Gastroesophageal sphincter (tissue), 4 donors: Measurements from ENCODE around the gene GPR142. TPM values are rescaled to one million over a fixed set of nuclear protein-coding genes. Genes with fewer than 3 reads are reported as not detected.

ENCODE experiments used
- ATAC-seq: fragments of 150-250 bp; one replicate; pipeline ENCODE4 v1.9.1; 2016; ENCODE audit warnings: mild to moderate bottlenecking, moderate library complexity
- H3K27ac ChIP-seq, 4 donors: fragments of 200-600 bp; sonication (generic) in 3 of 4; 1 replicate in 3 of 4; 2 replicates in 1 of 4; pipeline ENCODE4 v1.5.1; 2016 to 2019
- H3K27me3 ChIP-seq: fragments of 200-600 bp; sonication (generic); one replicate; pipeline ENCODE4 v1.5.1; 2019
- H3K36me3 ChIP-seq, 2 donors: fragments of 200-600 bp; sonication (generic); one replicate each; pipeline ENCODE4 v1.5.1; 2019; ENCODE audit warnings: control low read depth in 1 of 2
- H3K4me1 ChIP-seq, 3 donors: fragments of 200-600 bp; sonication (generic); 1 replicate in 2 of 3; 2 replicates in 1 of 3; pipeline ENCODE4 v1.5.1; 2016 to 2019; ENCODE audit warnings: control low read depth in 2 of 3
- H3K4me3 ChIP-seq, 2 donors: fragments of 200-600 bp; sonication (generic); one replicate each; pipeline ENCODE4 v1.5.1; 2019; ENCODE audit warnings: mild to moderate bottlenecking in 1 of 2, moderate library complexity in 1 of 2
- H3K9me3 ChIP-seq, 3 donors: fragments of 200-600 bp; sonication (generic); one replicate each; pipeline ENCODE4 v1.5.1; 2017 to 2019; ENCODE audit warnings: control low read depth in 2 of 3
- EP300 ChIP-seq: sonication (generic); formaldehyde crosslinking; IDR thresholded peaks from one replicate; pipeline ENCODE4 v1.6.1; 2017; ENCODE audit warnings: antibody characterized with exemption, mild to moderate bottlenecking
- POLR2A ChIP-seq, 2 donors: fragments of 450-650 bp; IDR thresholded peaks; one replicate each; pipeline ENCODE4 v1.6.1; 2017; ENCODE audit warnings: antibody characterized with exemption in 2 of 2, mild to moderate bottlenecking in 2 of 2, moderate library complexity in 1 of 2
- POLR2AphosphoS5 ChIP-seq: sonication (generic); formaldehyde crosslinking; IDR thresholded peaks from one replicate; pipeline ENCODE4 v1.6.1; 2017; ENCODE audit warnings: antibody characterized with exemption
- WGBS, 2 donors: methylation state at CpG; one replicate each; pipeline ENCODE4 v1.1.5; 2018; ENCODE audit warnings: low coverage in 1 of 2; 5-methylcytosine and 5-hydroxymethylcytosine counted together
- total RNA-seq, 4 donors: library from RNA; depleted of rRNA; stranded (reverse); fragments of >200 nt; gene quantifications; one replicate each; pipeline ENCODE4 v1.1.0, GENCODE V29; 2016
- TF ChIP-seq, protein P1 (sequence below), 4 experiments: fragments of 200-600 bp in 2 of 4; fragments of 450-650 bp in 2 of 4; sonication (generic) in 1 of 4; IDR thresholded peaks; one replicate each; pipeline ENCODE4 v1.5.1; 2017 to 2019; ENCODE audit warnings: antibody characterized with exemption in 4 of 4, mild to moderate bottlenecking in 2 of 4, moderate library complexity in 2 of 4

Gene GPR142
- total RNA-seq, 4 donors from 2014 or later, result 1.1 TPM; not detected in 3

DNA sequence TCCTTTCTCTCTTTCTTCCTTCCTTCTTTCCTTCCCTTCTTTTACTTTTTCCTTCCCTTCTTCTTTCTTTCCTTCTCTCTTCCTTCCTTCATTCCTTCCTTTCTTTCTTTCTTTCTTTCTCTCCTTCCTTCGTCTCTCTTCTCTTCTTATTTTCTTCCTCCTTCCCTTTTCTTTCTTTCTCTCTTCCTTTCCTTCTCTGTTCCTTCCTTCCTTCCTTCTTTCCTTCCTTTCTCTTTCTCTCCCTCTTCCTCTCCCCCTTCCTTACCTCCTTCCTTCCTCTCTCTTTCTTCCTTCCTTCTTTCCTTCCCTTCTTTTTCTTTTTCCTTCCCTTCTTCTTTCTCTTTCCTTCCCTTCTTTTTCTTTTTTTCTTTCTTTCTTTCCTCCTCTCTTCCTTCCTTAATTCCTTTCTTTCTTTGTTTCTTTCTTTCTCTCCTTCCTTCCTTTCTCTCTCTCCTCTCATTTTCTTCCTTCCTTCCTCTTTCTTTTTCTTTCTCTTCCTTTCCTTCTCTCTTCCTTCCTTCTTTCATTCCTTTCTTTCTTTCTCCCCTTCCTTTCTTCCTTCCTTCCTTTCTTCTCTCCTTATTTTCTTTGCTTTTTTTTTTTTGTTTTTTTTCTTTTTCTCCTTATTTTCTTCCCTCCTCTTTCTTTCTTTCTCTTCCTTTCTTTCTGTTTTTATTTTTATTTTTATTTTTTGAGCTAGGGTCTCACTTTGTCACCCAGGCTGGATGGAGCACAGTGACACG is 22.8 kb downstream of the GPR142 start:
- Histone ChIP-seq H3K4me1 (no peaks in the 10 kb centered on the region), H3K36me3 (no peaks in the 10 kb centered on the region), H3K4me3 (no peak overlapping the region), H3K27ac (no peak overlapping the region), H3K9me3 (no peaks in the 10 kb centered on the region), H3K27me3 (no peaks in the 10 kb centered on the region)
- no peak for ATAC-seq
- TF ChIP-seq EP300 (no peak), POLR2AphosphoS5 (no peak), POLR2A (IDR thresholded peaks at IDR 0.05) (no peak)
- TF ChIP-seq, protein P1, sequence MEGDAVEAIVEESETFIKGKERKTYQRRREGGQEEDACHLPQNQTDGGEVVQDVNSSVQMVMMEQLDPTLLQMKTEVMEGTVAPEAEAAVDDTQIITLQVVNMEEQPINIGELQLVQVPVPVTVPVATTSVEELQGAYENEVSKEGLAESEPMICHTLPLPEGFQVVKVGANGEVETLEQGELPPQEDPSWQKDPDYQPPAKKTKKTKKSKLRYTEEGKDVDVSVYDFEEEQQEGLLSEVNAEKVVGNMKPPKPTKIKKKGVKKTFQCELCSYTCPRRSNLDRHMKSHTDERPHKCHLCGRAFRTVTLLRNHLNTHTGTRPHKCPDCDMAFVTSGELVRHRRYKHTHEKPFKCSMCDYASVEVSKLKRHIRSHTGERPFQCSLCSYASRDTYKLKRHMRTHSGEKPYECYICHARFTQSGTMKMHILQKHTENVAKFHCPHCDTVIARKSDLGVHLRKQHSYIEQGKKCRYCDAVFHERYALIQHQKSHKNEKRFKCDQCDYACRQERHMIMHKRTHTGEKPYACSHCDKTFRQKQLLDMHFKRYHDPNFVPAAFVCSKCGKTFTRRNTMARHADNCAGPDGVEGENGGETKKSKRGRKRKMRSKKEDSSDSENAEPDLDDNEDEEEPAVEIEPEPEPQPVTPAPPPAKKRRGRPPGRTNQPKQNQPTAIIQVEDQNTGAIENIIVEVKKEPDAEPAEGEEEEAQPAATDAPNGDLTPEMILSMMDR (IDR thresholded peaks at IDR 0.05), result no peak
- WGBS, 2 donors, result 71 to 76% methylated on average over 1 to 2 of the region's 2 CpGs

DNA sequence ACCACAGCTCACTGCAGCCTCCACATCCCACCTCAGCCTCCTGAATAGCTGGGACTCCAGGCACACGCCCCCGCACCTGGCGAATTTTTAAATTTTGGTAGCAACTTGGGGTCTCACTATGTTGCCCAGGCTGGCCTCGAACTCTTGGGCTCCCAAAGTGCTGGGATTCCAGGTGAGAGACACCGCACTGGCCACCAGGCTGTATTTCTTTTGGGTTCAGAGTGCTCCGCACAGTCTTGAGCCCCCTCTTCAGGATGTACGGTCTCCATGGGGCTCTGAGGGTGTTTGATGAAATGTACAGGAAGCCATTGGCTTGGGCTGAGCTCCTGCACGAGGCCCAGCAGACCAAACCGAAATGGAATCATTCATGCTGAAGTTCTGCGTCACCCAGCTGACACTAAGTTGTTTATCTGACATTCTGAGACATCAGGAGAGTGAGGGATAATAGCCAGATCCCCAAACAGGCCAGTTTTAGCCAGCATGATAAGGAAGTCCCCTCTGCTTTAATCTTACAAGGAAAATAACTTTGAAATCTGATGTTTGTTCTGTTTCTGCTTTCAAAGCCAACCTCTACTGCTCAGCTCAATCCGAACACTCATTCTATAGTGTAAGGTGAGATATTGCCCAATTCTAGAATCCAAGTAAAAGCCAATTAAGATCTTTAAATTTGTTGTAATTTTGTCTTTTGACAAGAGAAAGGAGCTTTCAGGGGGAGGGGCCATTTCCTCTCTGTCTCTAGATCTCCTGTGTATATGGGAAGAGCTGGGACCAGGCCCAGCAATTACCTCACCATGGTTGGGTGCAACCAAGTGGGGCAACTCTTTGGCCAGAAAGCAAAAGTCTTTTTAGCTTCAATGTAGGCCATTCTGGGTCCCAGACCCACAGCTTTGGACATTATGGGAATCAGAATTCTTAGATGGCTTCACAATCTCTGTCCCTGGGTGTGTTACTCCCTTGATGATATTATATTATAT is 23.7 kb downstream of the GPR142 start:
- TF ChIP-seq, protein P1 (IDR thresholded peaks at IDR 0.05), result no peak
- TF ChIP-seq EP300 (no peak), POLR2AphosphoS5 (no peak), POLR2A (IDR thresholded peaks at IDR 0.05) (no peak)
- H3K27ac ChIP-seq, result no peak overlapping the region
- no peaks in the 10 kb centered on the region for H3K4me1 ChIP-seq
- H3K27me3 ChIP-seq, result no peaks in the 10 kb centered on the region
- H3K9me3 ChIP-seq, result no peaks in the 10 kb centered on the region
- H3K36me3 ChIP-seq, result no peaks in the 10 kb centered on the region
- no peak overlapping the region for H3K4me3 ChIP-seq
- no peak for ATAC-seq
- 76 to 83% methylated on average over 1 to 8 of the region's 11 CpGs for WGBS, 2 donors

DNA sequence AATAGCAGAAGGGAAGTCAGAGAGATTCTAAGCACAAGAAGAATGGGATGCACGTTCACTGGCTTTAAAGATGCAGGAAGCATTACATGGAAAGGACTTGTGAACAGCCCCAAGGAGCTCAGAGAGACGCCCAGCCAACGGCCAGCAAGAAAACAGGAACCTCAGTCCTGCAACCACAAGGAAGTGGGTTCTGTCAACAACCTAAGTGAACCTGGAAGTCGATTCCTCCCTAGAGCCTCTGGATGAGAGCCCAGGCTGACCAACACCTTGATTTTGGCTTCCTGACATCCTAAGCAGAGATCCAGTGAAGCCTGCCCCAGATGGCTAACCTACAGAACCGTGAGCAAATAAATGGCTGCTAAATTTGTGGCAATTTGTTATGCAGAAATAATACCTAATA is 24.5 kb downstream of the GPR142 start:
- no peak for ATAC-seq
- no peaks in the 10 kb centered on the region for H3K36me3 ChIP-seq
- no peak overlapping the region for H3K4me3 ChIP-seq
- TF ChIP-seq EP300 (no peak), POLR2AphosphoS5 (no peak), POLR2A (IDR thresholded peaks at IDR 0.05) (no peak)
- TF ChIP-seq, protein P1 (IDR thresholded peaks at IDR 0.05), result no peak
- 52 to 76% methylated on average over 4 to 5 of the region's 5 CpGs for WGBS, 2 donors
- no peaks in the 10 kb centered on the region for H3K4me1 ChIP-seq
- no peaks in the 10 kb centered on the region for H3K27me3 ChIP-seq
- H3K9me3 ChIP-seq, result no peaks in the 10 kb centered on the region
- no peak overlapping the region for H3K27ac ChIP-seq

DNA sequence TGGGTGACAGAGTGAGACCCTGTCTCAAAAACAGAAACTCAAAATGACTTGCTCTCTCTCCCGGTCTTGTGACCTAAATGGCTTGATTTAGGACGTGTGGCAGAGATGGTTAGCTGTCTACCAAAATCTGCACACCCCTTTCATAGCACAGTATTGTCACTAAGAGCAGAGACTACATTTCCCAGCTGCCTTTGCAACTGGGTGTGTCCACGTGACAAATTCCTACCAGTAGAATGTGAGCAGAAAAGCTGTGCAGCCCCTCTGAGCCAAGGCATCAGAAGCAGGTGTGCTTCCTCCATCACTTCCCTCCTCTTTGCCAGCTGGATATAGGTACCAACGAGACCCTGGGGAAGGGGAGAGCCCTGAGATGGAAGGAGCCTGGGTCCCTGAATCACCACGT is 25.5 kb downstream of the GPR142 start:
- Histone ChIP-seq H3K36me3 (no peaks in the 10 kb centered on the region), H3K4me3 (no peak overlapping the region), H3K27me3 (no peaks in the 10 kb centered on the region), H3K27ac (no peak overlapping the region), H3K9me3 (no peaks in the 10 kb centered on the region), H3K4me1 (no peaks in the 10 kb centered on the region)
- TF ChIP-seq POLR2A (IDR thresholded peaks at IDR 0.05) (no peak), POLR2AphosphoS5 (no peak), EP300 (no peak)
- TF ChIP-seq, protein P1 (IDR thresholded peaks at IDR 0.05), result no peak
- no peak for ATAC-seq
- 47 to 64% methylated on average over 2 to 3 of the region's 5 CpGs for WGBS, 2 donors
